Stimulated activated naive CD4-positive, alpha-beta T cell treated with Interleukin-2 at 50 U/mL for 16 hours (primary cell): ENCODE data around the gene TMEM100.
A peak's percentile ranks its signal among the peaks of the same experiment; 100 is the strongest.

ENCODE experiments used
- DNase-seq: peaks from one replicate; lab custom pipeline; 2025; lab: John Stamatoyannopoulos, UW

The TMEM100 gene

DNA sequence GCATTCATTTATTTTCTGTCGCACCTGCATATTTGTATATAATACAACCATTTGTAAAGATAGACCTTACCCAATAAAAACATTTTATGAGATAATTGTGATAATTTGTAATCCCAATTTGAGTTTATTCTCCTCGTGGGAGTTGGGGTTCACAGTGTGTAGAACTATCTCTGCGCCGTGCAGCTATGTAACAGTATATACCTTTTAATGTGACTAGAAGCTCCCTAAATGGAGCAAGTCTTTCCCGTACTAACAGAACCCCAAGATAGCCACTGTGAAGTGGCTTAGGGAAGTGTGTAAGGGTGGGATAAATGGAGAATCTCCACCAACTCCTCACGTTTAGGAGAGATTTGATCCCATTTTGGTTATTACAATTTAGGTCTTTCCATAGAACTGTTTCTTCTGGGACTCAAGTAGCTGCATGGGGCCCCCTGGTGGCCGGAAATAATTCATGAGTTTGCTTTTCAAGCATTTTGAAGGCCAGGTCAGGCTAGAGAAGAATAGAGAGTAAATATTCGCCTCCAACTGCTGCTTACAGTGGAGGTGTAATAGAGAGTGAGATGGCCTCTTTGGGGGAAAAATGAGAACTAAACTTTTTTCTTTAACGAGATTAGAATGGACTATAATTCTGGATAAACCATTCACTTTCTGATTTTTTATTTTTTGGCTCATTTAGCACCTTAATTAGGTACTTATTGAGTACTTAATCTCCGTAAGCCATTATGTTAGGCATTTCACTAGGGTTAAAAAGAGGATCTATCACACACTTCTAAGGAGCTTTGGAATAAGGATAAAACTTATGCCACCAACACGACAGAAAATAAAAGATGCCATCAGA, 4.5 kb downstream of the TMEM100 start:
- DNase-seq = peak; percentile 39

DNA sequence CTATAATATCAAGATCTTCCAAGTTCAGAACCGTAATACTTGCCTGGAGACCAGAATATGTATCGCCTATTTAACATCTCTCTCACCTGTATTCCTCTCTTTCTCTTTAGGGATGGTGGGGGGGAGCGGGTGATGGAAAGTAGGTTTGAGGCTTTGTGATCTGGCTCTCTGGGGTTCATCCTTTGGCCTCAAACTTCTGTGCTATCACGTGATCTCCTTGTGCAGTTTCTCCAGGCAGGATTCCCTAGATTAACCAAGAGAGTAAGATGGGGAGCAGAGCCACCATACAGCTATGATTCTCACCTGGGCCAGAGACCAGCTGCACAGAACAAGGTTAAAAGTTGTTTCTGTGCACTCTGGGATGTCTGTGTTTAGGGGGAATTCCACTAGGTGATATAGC, 5.2 kb downstream of the TMEM100 start:
- DNase-seq = no peak

DNA sequence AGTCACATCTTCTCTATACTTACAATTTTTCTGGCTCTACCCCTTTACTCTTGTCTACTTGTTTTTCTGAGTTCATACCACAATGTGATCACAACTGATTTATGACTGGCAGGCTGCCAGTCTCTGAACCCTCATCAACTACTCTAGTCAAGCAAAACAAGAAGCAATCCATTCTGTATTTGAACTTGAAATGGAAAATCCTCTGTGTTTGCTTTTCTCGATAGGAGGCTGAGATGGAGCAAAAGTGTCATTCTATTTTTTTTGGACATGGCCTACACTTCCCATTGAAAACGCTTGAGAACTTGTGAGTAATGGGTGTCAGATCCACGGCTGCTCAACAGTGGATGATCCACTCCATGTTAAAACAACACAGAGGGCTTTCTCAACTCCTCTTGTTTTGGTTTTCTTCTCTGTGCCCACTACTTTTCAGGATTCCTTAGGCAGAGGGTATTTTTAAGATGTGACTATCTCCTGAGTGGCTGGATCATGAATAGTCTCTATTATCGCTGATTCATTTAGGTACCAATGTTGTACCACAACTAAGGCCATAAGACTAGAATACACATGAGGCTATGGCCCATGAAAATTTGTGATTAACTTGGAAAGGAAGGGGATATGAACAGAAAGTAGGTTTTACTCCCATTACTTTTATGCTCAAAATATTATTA, 11.7 kb downstream of the TMEM100 start:
- DNase-seq = no peak

DNA sequence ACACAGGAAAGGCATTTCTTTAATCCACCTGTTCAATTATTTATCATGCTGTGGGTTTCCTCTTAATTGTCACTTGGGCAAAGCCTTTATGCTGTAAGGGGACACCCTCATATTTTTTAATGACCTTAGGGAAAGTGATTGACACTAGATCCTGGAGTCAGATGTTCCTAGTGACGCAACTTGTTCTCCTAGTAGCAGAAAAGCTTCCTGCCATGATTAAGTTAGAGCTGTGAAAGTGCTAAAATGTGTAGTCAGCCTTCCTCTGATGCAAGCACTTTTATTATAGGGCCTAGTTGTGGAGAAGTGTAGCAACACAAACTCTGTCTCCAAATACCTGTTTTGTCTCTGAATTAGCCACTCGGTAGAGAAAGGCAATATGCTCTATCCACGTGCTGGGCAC, 12.3 kb downstream of the TMEM100 start:
- DNase-seq = no peak

DNA sequence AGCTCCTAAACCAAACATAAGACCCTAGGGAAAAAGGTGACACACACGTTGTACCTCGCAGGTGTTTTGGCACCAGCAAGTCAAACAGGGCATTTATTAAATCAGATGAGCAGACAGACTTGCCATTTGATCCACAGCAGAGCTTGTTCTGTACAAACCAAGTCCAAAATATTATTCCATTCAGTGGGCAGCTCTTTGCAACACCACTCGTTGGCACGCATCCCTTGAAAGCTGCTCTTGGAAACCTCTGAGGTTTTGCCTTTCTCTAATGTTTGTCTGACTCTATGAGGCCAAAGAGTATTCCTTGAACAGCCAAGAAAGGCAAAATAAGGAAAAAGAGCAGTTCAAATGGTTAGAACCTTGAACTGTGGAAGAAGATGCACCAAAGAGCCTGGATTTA, 12.7 kb downstream of the TMEM100 start:
- no peak for DNase-seq

DNA sequence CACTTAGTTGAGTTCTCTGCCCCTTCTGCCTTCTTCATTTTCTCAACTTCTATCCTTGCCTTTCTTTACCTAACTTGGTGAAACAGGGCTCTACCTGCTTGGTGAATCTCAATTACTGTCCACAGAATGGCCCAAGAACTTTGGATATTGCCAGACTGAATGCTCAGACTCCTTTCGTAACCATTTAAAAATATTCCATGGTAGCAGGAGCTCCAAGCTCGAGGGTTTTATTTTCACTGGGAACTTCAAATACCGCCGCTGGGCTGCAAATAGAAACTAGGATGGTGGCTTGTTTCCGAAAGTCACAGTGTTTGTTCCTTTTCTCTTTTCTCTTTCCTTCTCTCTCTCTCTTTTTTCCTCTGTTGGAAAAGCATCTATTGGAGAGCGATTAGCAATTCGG, 13.2 kb downstream of the TMEM100 start:
- no peak for DNase-seq

DNA sequence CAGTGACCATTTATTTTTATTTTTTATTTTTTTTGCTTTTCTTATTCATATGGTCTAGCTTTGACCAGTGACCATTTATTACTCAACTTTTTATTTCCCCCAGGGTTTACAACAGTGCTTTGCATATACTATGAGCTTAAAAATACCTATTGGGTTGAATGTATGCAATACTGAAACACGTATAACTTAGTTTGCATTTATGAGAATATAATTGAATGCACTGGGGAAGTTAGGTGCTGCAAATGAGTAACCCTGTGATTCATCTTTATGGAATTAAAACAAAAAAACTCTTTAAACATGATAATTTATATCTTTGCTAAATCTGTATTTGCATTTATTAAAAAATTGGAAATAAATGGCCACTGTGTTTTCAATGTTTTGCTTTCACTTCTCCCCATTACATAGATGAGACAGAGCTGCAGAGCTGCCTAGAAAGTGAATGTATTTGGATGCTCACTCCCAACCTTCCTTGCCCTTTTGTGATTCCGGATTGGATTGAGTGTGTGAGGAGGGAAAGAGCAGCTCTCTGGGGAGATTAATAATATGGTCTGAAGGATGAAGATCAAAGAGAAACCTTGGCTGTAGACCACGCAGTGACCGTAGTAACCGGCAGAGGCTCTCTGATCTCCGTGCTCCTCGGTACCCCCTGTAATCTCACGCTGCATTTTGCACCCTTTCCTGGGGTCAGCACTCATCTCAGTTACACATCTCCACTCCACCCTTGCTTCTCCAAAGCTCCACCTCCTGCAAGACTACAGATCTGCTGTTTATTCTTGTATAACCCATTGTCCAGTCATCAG, 14.3 kb downstream of the TMEM100 start:
- DNase-seq = no peak

DNA sequence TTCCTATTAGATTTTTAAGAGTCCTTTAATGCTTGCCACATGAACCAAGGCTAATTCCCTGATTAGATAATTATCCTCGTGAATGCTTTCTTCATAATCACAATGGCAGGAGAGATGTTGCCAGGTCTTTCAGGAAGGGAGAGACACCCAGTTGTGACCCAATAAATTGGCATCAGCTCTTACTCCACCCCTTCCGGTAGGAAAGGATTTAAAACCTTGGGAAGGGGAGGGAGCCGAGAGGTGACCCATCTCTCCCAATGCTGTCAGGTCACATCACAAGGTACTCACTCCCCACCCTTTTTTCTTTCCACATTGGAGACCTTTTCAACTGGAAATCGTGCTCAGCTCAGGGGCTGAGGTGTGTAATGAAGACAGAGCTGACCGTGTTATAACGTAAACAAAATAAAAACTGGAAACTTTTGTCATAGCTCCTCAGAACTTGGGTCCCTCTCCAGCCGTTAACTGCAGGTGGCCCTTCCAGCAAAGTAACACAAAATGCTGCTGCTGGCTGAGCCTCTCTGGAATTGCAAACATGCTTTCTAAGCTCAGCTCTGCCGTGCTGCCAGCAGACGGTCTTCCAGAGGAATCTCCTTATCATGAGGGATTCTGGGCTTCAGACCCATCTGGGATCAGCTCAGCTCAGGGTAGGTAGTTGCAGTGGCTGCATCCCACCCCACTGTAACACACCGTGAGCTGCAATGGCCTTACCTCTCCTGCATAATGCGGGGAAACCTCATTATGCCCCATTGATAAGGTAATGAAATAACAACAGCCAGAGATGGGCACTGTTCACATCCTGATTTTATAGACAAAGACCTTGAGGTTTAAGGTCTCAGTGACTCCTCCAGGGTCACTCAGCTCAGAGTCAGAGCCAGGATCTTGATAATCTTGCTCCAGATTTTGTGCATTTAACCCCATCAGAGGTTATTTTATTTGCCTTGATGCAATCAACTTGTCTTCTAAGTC, 15.6 kb downstream of the TMEM100 start:
- no peak for DNase-seq

DNA sequence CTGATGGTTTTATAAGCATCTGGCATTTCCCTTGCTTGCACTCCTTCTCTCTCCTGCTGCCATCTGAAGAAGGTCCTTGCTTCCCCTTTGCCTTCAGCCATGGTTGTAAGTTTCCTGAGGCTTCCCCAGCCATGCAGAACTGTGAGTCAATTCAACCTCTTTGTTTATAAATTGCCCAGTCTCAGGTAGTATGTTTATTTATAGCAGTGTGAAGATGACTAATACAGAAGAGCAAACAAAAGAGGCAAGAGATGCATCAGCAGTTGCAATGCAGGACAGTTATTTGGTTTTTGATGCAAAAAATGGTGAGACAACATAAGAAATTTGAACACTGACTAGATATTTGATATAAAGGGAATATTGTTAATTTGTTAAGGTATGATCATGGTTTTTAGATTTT, 16.8 kb downstream of the TMEM100 start:
- DNase-seq = no peak

DNA sequence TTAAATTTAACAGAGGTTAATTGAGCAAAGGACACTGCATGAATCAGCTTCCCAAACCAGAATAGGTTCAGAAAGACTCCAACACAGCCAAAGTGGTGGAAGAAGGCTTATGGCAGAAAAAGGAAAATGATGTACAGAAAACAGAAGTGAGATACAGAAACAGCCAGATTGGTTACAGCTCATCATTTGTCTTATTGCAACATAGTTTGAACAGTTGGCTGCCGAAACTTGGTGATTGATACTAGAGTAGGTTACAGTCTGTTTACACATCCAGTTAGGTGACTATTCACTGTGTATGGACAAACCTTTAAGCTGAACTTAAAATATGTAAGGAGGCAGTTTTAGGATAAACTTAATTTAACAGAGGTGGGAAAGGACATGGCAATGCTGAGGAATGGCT, 18.3 kb downstream of the TMEM100 start:
- DNase-seq = no peak

DNA sequence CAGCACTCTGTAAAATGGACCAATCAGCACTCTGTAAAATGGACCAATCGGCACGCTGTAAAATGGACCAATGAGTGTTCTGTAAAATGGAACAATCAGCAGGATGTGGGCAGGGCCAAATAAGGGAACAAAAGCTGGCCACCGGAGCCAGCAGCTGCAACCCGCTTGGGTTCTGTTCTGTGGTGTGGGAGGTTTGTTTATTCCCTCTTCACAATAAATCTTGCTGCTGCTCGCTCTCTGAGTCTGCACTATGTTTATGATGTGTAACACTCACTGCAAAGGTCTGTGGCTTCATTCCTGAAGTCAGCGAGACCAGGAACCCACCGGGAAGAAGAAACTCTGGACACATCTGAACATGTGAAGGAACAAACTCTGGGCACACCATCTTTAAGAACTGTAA, 20.5 kb downstream of the TMEM100 start:
- DNase-seq = no peak

DNA sequence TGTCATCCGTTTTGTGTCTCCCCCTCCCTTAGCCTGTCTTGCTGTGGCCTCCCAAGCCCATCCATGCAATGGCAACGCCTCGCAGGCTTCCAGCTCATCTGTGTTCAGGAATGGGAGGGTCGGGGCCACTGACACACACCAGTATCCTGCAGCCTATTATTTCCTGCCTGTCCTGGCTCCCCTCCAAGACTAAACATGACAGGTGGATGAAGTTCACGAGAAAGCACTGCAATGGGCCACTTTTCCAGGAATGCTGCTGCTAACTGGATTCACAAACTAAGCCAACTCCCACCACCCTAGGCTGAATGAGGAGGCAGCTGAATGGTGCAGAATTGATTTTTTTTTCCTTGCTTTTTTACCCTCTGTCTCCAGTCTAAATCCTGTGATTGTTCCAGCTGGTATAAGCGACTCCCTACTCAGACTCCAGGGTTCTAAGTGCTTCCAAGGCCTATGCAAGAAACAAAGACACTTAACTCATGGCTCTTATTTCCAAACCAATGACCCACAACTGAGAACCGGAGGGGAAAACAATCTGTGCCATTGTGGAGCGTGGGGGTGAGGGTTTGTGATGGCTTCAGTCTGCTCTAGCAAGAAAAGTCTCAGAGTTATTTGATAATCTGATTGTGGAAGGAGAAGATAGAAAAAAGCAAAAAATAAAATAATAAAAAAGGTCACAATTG, 23.3 kb downstream of the TMEM100 start:
- DNase-seq = no peak

DNA sequence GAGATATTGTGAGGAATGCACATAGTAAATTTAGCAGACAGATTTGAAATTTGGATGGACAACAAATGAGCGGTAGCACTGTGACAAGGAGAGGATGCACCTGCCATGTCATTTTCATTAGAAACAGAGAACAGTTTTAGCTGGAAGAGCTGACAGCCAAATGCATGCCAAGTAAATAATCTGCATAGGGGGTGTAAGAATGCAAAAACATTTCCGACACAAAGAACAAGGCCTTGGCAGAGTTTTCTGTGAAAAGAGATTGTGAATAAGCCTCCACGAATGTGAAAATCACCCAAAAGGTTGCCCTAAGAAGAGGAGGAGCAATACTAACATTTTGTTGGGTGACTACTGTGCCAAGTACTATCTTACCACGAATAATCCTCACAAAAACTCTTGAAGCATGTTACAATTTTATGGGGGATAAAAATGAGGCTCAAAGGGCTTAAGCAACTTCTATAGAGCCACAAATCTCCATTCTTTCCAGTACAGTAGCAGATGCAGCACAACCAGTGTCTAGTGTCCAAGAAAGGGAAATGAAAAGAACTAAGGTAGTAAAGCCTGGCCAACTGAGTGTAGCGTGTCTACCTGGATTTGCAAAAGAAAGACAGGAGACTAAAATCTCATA, 28.3 kb downstream of the TMEM100 start:
- DNase-seq = no peak

DNA sequence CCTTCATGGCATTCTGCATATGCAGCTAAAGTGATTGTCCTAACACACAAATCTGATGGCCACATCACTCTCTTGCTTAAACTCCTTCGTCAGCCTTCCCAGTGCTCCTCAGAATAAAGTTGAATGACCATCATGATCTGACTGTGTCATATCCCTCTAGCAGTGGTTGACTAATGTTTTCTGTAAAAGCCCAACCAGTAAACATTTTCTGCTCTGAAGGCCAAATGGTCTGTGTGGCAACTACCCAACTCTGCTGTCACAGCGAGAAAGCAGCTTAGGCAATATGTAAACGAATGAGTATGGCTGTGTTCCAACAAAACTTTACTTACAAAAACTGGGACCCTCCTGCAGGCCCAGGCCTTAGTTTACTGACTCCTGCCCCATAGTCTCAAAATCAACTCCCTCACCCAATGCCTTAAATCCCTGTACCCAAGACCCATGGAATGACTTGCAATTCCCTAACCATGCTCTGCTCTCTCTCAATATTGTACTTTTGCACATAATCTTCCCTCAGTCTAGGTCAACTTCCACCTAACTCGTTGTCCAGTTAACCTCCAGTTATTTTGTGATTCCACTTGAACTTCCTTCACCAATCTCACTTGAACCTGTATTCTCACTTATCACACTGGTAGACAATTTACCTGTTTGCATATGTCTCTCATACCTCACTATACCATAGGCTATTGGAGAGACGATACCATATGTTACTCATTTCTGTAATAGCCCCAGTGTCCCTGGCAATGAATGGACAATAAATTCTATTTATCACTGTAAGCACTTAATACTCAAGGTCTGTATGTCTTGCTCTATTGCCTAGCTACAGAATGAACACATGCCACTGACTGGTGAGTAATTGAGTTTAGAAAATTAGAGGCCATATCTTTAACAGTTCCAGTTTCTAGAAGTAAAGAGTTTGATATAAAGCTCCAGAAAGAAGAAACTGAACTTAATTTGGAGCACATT, 29.1 kb downstream of the TMEM100 start:
- no peak for DNase-seq

DNA sequence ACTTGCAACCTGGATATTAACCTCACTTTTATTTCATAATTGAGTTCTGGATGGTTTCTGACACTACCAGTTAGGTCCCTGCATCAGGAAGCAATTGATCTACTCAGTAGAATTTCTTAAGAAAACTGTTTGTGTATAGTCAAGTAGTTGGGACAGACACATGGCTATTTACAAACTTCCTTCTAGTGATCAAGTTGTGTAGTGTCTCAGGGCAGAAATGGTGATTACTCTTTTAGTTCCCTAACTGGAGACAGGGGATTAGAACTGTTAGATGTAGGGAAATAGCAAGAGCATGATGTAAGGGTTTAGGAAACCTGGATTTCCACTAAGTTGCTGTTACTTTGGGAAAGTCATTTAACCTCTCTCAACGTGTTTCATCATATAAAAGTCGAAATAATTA, 30.4 kb downstream of the TMEM100 start:
- DNase-seq = no peak

DNA sequence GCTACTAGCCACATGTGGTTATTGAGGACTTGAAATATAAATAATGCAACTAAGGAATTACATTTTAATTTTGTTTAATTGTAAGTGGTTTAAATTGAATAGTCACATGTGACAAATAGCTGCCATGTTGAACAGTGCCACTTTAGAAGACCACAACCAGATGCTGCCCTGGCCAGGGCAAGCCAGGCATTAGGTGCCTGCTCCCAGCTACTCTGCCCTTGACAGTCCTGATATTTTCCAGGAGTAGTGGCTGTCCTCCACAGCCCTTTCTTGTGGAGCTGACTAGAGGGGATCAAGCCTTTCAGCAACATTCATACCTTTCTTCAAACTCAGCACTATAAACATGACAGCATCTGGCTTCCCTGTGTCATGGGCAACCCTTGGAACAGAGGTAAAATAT, 31.0 kb downstream of the TMEM100 start:
- DNase-seq = no peak

DNA sequence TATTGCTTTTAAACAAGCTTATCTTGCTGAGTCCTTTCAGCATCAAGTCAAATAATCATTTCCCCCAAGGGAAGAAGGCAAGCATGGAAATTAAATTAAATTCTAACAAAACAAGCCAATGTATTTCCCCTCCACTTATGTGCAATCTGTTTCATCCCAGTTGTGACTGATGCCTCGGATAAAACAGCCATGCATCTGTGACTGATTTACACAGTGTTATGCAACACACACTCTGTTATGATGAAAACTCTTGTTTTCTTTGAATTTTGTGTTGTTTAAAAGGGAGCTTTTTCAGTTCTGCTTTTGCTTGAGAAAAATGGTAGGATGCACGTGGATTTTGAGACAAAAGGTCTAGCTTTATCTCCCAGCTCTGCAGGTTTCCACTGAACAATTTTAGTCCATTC, 32.6 kb downstream of the TMEM100 start:
- no peak for DNase-seq

DNA sequence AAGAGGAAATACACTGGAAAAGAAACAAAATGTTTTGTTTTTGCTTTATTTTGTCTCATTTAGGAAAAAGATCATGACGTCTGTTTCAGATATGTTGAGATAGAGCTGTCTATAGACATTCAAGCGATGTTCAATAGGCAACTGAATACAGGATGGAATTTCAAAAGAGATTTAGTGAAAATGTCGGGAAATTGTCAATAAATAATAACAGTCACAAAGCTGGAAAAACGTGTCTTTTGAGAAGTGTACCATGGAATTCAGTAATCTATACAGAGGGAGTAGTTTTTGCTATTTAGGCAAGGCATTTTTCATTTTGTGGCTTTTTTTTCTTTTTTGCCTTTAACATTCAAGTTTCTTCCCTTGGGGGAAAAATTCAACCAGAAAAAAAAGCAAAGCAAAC, 33.0 kb downstream of the TMEM100 start:
- no peak for DNase-seq

DNA sequence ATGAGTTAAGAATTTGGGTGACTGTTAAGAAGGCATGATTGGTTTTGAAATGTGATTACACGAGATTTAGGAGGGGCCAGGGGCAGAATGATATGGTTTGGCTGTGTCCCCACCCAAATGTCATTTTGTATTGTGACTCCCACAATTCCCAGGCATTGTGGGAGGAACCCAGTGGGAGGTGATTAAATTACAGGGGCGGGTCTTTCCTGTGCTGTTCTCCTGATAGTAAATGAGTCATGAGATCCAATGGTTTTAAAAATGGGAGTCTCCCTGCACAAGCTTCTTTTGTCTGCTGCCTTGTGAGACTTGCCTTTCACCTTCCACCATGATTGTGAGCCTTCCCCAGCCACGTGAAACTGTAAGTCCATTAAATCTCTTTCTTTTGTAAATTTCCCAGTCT, 34.6 kb downstream of the TMEM100 start:
- DNase-seq = no peak

DNA sequence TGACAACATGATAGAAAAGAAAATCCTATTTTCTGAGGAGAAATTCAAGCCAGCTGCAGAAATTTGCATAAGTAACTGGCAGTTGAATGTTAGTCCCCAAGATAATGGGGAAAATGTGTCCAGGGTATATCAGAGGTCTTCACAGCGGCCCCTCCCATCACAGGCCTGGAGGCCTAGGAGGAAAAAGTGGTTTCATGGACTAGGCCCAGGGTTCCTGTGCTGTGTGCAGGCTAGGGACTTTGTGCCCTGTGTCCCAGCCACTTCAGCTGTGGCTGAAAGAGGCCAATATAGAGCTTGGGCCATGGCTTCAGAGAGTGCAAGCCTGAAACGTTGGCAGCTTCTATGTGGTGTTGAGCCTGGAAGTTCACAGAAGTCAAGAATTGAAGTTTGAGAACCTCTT, 35.6 kb downstream of the TMEM100 start:
- no peak for DNase-seq
